NB4 (cell line): ENCODE results near the gene CPEB2.
A peak's percentile ranks its signal among the peaks of the same experiment; 100 is the strongest.
"Not testable (repeated sequence)": the region's sequence is repeated elsewhere in the genome, so short reads cannot be mapped to it uniquely, and the experiment has no call there.

Source experiments
- DNase-seq: peaks from one replicate; pipeline ENCODE4 v3.0.0; 2010; ENCODE audit warnings: low read depth
- H3K4me3 ChIP-seq: one replicate; pipeline ENCODE4 v1.5.1; 2011; ENCODE audit warnings: mild to moderate bottlenecking, low read depth, low read length, moderate library complexity
- MYC ChIP-seq: IDR thresholded peaks from 2 replicates; pipeline ENCODE4 v1.6.1; 2011; ENCODE audit warnings: low read depth, low read length
- POLR2A ChIP-seq: IDR thresholded peaks from 2 replicates; pipeline ENCODE4 v1.6.1; 2011; ENCODE audit warnings: mild to moderate bottlenecking; ENCODE audit not compliant: insufficient read length; ENCODE audit errors: extremely low read depth
- TF ChIP-seq, protein P1 (sequence below): IDR thresholded peaks from one replicate; pipeline ENCODE4 v1.5.1; 2012; ENCODE audit warnings: low read depth, low read length
- TF ChIP-seq, protein P2 (sequence below): IDR thresholded peaks from 2 replicates; pipeline ENCODE4 v1.6.1; 2011; ENCODE audit warnings: low read depth, low read length

The CPEB2 gene

DNA sequence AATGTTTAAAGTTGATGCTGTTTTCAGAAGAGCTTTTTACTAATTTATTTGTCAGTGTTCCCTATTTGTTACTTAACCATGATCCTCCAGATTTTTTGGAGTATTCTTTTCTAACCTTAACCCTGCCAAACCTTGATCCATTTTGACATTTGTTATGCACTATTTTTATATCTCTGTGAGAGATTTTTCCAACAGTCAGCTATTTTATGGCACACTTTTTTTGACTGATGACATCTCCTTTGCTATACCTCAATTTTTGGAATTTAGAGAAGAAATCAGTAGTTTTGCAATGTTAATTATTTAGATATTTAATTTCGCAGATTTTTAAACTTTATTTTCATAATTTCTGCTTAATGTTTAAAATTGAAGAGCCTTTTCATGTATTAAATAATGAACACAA lies 66.0 kb downstream of the CPEB2 start:
- TF ChIP-seq, protein P1, sequence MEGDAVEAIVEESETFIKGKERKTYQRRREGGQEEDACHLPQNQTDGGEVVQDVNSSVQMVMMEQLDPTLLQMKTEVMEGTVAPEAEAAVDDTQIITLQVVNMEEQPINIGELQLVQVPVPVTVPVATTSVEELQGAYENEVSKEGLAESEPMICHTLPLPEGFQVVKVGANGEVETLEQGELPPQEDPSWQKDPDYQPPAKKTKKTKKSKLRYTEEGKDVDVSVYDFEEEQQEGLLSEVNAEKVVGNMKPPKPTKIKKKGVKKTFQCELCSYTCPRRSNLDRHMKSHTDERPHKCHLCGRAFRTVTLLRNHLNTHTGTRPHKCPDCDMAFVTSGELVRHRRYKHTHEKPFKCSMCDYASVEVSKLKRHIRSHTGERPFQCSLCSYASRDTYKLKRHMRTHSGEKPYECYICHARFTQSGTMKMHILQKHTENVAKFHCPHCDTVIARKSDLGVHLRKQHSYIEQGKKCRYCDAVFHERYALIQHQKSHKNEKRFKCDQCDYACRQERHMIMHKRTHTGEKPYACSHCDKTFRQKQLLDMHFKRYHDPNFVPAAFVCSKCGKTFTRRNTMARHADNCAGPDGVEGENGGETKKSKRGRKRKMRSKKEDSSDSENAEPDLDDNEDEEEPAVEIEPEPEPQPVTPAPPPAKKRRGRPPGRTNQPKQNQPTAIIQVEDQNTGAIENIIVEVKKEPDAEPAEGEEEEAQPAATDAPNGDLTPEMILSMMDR: no peak
- TF ChIP-seq MYC (no peak), POLR2A (no peak)
- TF ChIP-seq, protein P2, sequence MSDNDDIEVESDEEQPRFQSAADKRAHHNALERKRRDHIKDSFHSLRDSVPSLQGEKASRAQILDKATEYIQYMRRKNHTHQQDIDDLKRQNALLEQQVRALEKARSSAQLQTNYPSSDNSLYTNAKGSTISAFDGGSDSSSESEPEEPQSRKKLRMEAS: no peak
- no peak for DNase-seq
- H3K4me3 ChIP-seq: no peak overlapping the region

DNA sequence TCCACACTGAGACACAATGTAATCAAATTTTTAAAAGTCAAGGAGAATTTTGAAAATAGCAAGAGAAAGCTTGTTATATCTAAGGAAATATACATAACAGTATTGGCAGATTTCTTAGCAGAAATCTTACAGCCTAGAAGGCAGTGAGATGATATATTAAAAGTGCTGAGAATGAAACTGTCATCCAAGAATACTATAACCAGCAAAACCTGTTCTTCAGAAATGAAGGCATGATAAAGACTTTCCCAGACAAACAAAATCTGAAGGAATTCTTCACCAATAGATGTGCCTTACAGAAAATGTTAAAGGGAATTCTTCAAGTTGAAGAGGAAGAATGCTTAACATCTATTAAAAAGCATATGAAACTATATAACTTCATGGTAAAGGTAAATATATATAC lies 73.6 kb downstream of the CPEB2 start:
- TF ChIP-seq, protein P1: no peak
- TF ChIP-seq POLR2A: no peak
- no peak for TF ChIP-seq MYC
- DNase-seq: no peak
- H3K4me3 ChIP-seq: no peak overlapping the region

DNA sequence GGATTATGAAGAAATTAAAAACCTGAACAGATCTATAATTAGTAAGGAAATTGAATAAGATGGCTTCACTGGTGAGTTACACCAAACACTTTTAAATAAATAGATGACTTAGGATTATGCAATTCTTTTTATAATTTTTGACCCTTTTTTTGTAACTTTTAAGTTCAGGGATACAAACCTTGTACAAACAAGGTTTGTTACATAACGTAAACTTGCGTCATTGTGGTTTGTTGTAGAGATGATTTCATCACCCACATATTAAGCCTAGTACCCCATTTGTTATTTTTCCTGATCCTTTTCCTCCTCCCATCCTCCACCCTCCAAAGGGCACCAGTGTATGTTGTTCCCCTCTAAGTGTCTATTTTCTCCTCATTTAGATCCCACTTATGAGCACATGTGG lies 75.7 kb downstream of the CPEB2 start:
- H3K4me3 ChIP-seq: no peak overlapping the region
- DNase-seq: peak; percentile 74
- TF ChIP-seq POLR2A (no peak), MYC (no peak)
- TF ChIP-seq, protein P2: no peak
- TF ChIP-seq, protein P1: no peak

DNA sequence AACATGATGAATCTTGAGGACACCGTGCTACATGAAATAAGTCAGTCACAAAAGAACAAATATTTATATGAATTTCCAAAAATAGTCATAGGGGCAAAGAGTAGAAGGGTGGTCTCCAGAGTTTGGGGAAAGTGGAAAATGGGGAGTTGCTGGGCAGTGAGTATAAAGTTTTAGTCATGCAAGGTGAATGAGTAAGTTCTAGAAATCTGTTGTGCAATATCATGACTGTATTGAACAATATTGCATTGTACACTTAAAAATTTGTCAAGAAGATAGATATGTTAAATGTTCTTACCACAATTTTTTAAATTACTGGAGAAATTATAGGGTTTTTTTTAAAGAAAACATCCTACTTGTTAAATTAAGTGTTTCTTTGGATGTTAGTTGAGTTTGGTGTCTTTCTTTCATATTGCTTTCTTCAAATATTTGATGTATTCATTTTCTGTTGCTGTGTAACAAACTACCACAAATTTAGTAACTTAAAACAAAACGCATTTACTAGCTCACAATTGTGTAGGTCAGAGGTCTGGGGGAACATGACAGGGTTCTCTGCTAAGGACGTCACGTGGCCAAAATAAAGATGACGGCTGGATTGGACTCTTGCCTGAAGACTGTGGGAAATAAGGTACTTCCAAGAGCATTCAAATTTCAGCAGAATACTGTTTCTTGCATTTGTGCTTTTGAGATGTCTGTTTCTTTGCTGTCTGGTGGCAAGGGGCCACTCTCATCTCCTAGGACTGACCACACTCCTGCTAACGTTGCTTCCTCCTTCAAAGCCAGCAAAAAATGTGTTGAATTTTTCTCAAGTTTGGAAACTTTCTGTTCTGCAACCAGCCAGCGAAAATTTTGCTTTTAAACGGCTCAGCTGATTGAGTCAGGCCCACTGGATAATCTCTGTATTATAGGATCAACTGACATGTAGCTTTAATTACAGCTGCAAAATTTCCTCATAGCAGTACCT lies 76.7 kb downstream of the CPEB2 start:
- DNase-seq: peak; percentile 22
- TF ChIP-seq, protein P1: no peak
- TF ChIP-seq MYC (no peak), POLR2A (no peak)
- TF ChIP-seq, protein P2: no peak
- no peak overlapping the region for H3K4me3 ChIP-seq

DNA sequence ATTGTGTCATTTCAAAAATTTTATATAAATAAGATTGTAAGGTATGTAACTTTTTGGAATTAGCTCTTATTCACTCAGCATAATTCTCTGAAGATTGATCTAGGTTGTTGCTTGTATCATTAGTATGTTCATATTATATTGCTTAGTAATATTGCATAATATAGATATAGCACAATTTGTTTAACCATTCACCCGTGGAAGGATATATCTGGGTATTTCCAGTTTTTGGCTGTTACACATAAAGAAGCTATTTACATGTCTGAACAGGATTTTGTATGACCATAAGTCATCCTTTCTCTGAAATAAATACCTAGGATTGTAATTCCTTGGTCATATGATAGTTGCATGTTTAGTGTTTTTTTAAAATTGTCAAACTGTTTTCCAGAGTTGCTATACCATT lies 82.5 kb downstream of the CPEB2 start:
- TF ChIP-seq, protein P1: no peak
- TF ChIP-seq MYC: no peak
- TF ChIP-seq, protein P2: no peak
- TF ChIP-seq POLR2A: no peak
- no peak overlapping the region for H3K4me3 ChIP-seq
- DNase-seq: no peak

DNA sequence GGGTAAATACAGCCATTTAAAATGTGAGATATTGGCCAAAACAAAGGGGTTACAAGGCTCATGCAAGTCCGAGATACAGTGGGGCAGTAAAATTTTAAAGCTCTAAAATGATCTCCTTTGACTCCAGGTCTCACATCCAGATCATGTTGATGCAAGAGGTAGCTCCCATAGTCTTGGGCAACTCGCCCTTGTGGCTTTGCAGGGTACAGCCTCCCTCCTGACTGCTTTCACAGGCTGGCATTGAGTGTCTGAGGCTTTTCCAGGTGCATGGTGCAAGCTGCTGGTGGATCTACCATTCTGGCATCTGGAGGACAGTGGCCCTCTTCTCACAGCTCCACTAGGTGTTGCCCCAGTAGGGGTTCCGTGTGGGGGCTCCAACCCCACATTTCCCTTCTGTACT lies 83.5 kb downstream of the CPEB2 start:
- H3K4me3 ChIP-seq, DNase-seq: not testable (repeated sequence)

DNA sequence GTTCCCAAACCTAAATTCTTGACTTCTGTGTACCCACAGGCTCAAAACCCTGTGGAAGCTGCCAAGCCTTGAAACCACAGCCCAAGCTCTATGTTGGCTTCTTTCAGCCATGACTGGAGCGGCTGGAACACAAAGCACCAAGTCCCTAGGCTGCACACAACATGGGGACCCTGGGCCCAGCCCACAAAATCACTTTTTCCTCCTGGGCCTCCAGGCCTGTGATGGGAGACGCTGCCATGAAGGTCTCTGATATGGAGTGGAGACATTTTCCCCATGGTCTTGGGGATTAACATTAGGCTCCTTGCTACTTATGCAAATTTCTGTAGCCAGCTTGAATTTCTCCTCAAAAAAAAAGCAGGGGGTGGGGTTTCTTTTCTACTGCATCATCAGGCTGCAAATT lies 84.0 kb downstream of the CPEB2 start:
- DNase-seq: not testable (repeated sequence)

More for the DNA sequence above, 84.0 kb downstream of the CPEB2 start:
- not testable (repeated sequence) for H3K4me3 ChIP-seq
